PC-3 (cell line): ENCODE data around the gene KCNK6. TPM values are rescaled to one million over a fixed set of nuclear protein-coding genes. Genes with fewer than 3 reads are reported as not detected.

ENCODE experiments used
- ATAC-seq: fragments of 200-7000 bp; cut with Tn5 transposase; 2 replicates; pipeline ENCODE4 v1.9.1; 2020; ENCODE audit warnings: mild to moderate bottlenecking, moderate library complexity
- BruUV-seq: library from RNA; stranded (reverse); fragments of 400-500 nt; replicated peaks from 2 replicates; lab custom pipeline; 2021; lab: Mats Ljungman, UMichigan
- CTCF ChIA-PET: fragments of 300-600 bp; sonication (Branson Sonifier 250); formaldehyde crosslinking; loops from one replicate; lab custom pipeline; 2022; ENCODE audit warnings: antibody characterized with exemption; lab: Charles Lee
- POLR2A ChIA-PET: fragments of 300-600 bp; sonication (Branson Sonifier 250); formaldehyde crosslinking; loops from one replicate; lab custom pipeline; 2022; ENCODE audit warnings: antibody characterized with exemption; ENCODE audit not compliant: unreplicated experiment; lab: Charles Lee
- DNase-seq: peaks from one replicate; pipeline ENCODE4 v3.0.0-alpha.2; 2015
- H2AFZ ChIP-seq: fragments of 300-600 bp; sonication (generic); 2 replicates; pipeline ENCODE4 v1.6.0; 2016; ENCODE audit warnings: antibody characterized with exemption, low read length
- H3F3A ChIP-seq: fragments of 300-600 bp; sonication (generic); one replicate; pipeline ENCODE4 v1.6.0; 2017; ENCODE audit warnings: antibody characterized with exemption, low read length, control low read depth, mild to moderate bottlenecking; ENCODE audit not compliant: unreplicated experiment
- H3K27ac ChIP-seq: fragments of 300-600 bp; sonication (generic); 2 replicates; pipeline ENCODE4 v1.5.1; 2016; ENCODE audit warnings: mild to moderate bottlenecking, low read length
- H3K27me3 ChIP-seq: fragments of 300-600 bp; sonication (generic); 2 replicates; pipeline ENCODE4 v1.6.1; 2016; ENCODE audit warnings: low read length, mixed read lengths
- H3K36me3 ChIP-seq: fragments of 300-600 bp; sonication (generic); 2 replicates; pipeline ENCODE4 v1.6.1; 2016; ENCODE audit warnings: low read depth, mixed run types, low read length, mixed read lengths
- H3K4me1 ChIP-seq: fragments of 300-600 bp; sonication (generic); 2 replicates; pipeline ENCODE4 v1.5.1; 2016; ENCODE audit warnings: low read length; ENCODE audit not compliant: insufficient read depth
- H3K4me2 ChIP-seq: fragments of 300-600 bp; sonication (generic); 2 replicates; pipeline ENCODE4 v1.6.0; 2016; ENCODE audit warnings: low read length
- H3K4me3 ChIP-seq: fragments of 300-600 bp; sonication (generic); 2 replicates; pipeline ENCODE4 v1.5.1; 2016; ENCODE audit warnings: mild to moderate bottlenecking, low read length, mixed read lengths
- H3K79me2 ChIP-seq: fragments of 300-600 bp; sonication (generic); 2 replicates; pipeline ENCODE4 v1.6.1; 2017; ENCODE audit warnings: low read length, mixed read lengths
- H3K9ac ChIP-seq: fragments of 300-600 bp; sonication (generic); 2 replicates; pipeline ENCODE4 v1.6.0; 2016; ENCODE audit warnings: mild to moderate bottlenecking, low read length
- H3K9me2 ChIP-seq: fragments of 300-600 bp; sonication (generic); replicated peaks from 2 replicates; pipeline ENCODE4 v1.6.1; 2016; ENCODE audit warnings: mixed run types, low read length, mixed read lengths
- H3K9me3 ChIP-seq: fragments of 300-600 bp; sonication (generic); 2 replicates; pipeline ENCODE4 v1.6.1; 2016; ENCODE audit warnings: low read length, mixed read lengths
- H4K20me1 ChIP-seq: fragments of 300-600 bp; sonication (generic); 2 replicates; pipeline ENCODE4 v1.6.1; 2016; ENCODE audit warnings: low read length, mixed read lengths
- EZH2 ChIP-seq: fragments of 300-600 bp; sonication (generic); IDR thresholded peaks from one replicate; pipeline ENCODE4 v1.6.1; 2017; ENCODE audit warnings: antibody characterized with exemption, mild to moderate bottlenecking, low read length; ENCODE audit not compliant: unreplicated experiment
- EZH2phosphoT487 ChIP-seq: fragments of 300-600 bp; sonication (generic); IDR thresholded peaks from 2 replicates; pipeline ENCODE4 v1.6.1; 2018; ENCODE audit warnings: mild to moderate bottlenecking, antibody characterized with exemption, low read length, borderline replicate concordance
- intact Hi-C: fragments of 100-400 bp; cut with micrococcal nuclease; formaldehyde crosslinking; loops from 2 replicates; pipeline ENCODE4 v1.9.0; 2023
- total RNA-seq: library from RNA; depleted of rRNA; stranded (reverse); fragments of >200 nt; gene quantifications from 2 replicates; pipeline ENCODE4 v1.2.3, GENCODE V29; 2014
- TF ChIP-seq, protein P1 (sequence below): fragments of 300-600 bp; sonication (generic); conservative IDR thresholded peaks from 2 replicates; pipeline ENCODE4 v1.5.1; 2017; ENCODE audit warnings: antibody characterized with exemption, low read depth, mild to moderate bottlenecking, low read length

Gene KCNK6
- total RNA-seq, 1 experiment from 2014 or later, result 3.3 TPM

DNA sequence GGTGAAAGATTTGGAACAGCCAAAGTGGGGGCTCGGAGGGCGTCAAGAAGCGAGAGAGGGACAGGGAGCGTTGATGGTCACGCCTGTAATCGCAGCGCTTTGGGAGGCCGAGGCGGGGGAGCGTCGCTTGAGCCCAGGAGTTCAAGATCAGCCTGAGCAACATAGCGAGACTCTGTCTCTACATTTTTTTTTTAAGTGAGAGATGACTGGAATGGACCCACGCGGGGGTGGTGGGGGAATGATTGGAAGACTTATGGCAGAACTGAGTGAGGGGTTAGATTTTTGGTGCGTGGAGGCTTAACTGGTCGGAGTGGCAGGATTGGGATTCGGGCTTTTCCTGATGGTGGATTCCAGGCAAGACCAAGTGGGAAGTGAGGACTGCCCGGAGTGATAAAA is 55.5 kb downstream of the KCNK6 start:
- Histone ChIP-seq H3K4me2 (peak overlapping the region; percentile 98), H3K36me3 (peaks cover 8% of the 10 kb centered on the region; the same call in 1 of the 2 replicates), H3K27ac (peak overlapping the region; percentile 64), H3F3A (no peaks in the 10 kb centered on the region), H3K79me2 (peaks cover 36% of the 10 kb centered on the region), H3K4me3 (peak overlapping the region; percentile 84), H3K4me1 (peaks cover 15% of the 10 kb centered on the region), H4K20me1 (peaks cover 16% of the 10 kb centered on the region; the same call in 1 of the 2 replicates), H3K9me3 (no peaks in the 10 kb centered on the region), H2AFZ (peak overlapping the region; percentile 69), H3K27me3 (no peaks in the 10 kb centered on the region), H3K9me2 (no peaks in the 10 kb centered on the region), H3K9ac (peak overlapping the region; percentile 97)
- TF ChIP-seq, protein P1, sequence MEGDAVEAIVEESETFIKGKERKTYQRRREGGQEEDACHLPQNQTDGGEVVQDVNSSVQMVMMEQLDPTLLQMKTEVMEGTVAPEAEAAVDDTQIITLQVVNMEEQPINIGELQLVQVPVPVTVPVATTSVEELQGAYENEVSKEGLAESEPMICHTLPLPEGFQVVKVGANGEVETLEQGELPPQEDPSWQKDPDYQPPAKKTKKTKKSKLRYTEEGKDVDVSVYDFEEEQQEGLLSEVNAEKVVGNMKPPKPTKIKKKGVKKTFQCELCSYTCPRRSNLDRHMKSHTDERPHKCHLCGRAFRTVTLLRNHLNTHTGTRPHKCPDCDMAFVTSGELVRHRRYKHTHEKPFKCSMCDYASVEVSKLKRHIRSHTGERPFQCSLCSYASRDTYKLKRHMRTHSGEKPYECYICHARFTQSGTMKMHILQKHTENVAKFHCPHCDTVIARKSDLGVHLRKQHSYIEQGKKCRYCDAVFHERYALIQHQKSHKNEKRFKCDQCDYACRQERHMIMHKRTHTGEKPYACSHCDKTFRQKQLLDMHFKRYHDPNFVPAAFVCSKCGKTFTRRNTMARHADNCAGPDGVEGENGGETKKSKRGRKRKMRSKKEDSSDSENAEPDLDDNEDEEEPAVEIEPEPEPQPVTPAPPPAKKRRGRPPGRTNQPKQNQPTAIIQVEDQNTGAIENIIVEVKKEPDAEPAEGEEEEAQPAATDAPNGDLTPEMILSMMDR, result no peak
- no peak for TF ChIP-seq EZH2phosphoT487
- TF ChIP-seq EZH2, result no peak
- ATAC-seq, result no peak
- POLR2A ChIA-PET, result interaction anchor here (1.7 kb wide), 1 partner anchor 13 kb away, joined by 17 read pairs; the partner anchor contains the start of gene GGN
- intact Hi-C loops, result loop anchor here (1.0 kb wide), 1 partner anchor 13 kb away; the partner anchor contains the start of genes GGN and SPRED3
- TSS peak; percentile 46 for BruUV-seq
- CTCF ChIA-PET, result no interaction called here
- DNase-seq, result no peak

DNA sequence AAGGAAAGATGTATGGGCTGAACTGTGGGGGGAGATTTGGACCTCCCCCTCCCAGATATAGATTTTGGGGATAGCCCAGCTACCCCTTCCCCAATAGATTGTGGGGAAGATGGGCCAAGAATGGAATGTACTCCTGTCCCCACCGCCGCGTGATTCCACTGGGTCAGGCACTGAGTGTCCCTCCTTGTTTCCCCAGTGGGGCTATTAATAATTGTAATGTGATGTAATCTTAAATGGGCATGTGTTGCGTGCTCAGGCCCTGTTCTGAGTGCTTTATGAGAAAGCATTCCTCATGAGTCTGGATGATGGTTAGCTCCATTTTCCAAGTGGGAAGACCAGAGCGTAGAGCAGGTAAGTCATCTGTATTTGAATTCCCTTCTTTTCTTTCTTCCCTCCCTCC is 56.1 kb downstream of the KCNK6 start:
- Histone ChIP-seq H3K9me3 (no peaks in the 10 kb centered on the region), H2AFZ (no peak overlapping the region), H3K9ac (peak overlapping the region; percentile 97), H3K27me3 (no peaks in the 10 kb centered on the region), H3K79me2 (peaks cover 36% of the 10 kb centered on the region), H3K9me2 (no peaks in the 10 kb centered on the region), H3K27ac (no peak overlapping the region), H3K4me3 (peak overlapping the region; percentile 84), H3K4me2 (peak overlapping the region; percentile 98), H3F3A (no peaks in the 10 kb centered on the region), H4K20me1 (peaks cover 16% of the 10 kb centered on the region; the same call in 1 of the 2 replicates), H3K4me1 (peaks cover 15% of the 10 kb centered on the region), H3K36me3 (peaks cover 8% of the 10 kb centered on the region; the same call in 1 of the 2 replicates)
- no TSS peak for BruUV-seq
- TF ChIP-seq EZH2 (no peak), EZH2phosphoT487 (no peak)
- TF ChIP-seq, protein P1, result no peak
- POLR2A ChIA-PET, result interaction anchor here (0.6 kb wide), 1 partner anchor 478 kb away, joined by 11 read pairs; no protein-coding TSS in a partner anchor
- no peak for DNase-seq
- no peak for ATAC-seq
- intact Hi-C loops, result loop anchor here (1.0 kb wide), 1 partner anchor 13 kb away; the partner anchor contains the start of genes GGN and SPRED3
- CTCF ChIA-PET, result no interaction called here

DNA sequence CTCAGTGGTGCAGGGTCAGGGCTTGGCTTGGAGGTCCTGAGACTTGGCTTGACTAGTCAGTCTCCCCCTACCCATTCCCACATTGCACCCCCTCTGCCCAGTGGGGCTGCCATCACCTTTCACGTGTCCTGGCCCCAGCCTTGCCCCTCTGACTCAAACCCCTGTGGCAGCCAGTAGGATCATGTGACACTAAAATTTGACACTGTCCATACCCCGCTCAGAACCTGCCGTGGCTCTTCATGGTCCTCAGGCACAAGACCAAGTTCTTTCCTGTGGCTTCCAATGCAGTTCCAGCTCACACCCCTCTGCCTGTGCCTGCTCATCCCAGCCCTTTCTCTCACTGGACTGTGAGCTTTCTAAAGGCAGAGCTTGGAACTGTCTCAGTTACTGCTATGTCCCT is 56.9 kb downstream of the KCNK6 start:
- H3K4me3 ChIP-seq, result peak overlapping the region; percentile 84; the same call in 1 of the 2 replicates
- H4K20me1 ChIP-seq, result peaks cover 16% of the 10 kb centered on the region; the same call in 1 of the 2 replicates
- no peak for TF ChIP-seq EZH2
- no peak for TF ChIP-seq EZH2phosphoT487
- TF ChIP-seq, protein P1, result no peak
- H3K9me2 ChIP-seq, result no peaks in the 10 kb centered on the region
- no peaks in the 10 kb centered on the region for H3F3A ChIP-seq
- H3K4me2 ChIP-seq, result peak overlapping the region; percentile 98
- H3K4me1 ChIP-seq, result peaks cover 15% of the 10 kb centered on the region
- intact Hi-C loops, result no loop called here
- ATAC-seq (no peak), DNase-seq (no peak)
- POLR2A ChIA-PET, result interaction anchor here (0.5 kb wide), 1 partner anchor 26 kb away, joined by 11 read pairs; no protein-coding TSS in a partner anchor
- CTCF ChIA-PET, result no interaction called here
- no peak overlapping the region for H2AFZ ChIP-seq
- no TSS peak for BruUV-seq
- peaks cover 11% of the 10 kb centered on the region; the same call in 1 of the 2 replicates for H3K36me3 ChIP-seq
- H3K27ac ChIP-seq, result no peak overlapping the region
- H3K79me2 ChIP-seq, result peaks cover 36% of the 10 kb centered on the region
- no peak overlapping the region for H3K9ac ChIP-seq
- no peaks in the 10 kb centered on the region for H3K27me3 ChIP-seq
- H3K9me3 ChIP-seq, result no peaks in the 10 kb centered on the region
